ENCODE data around the gene ABCD1. TPM values are rescaled to one million over a fixed set of nuclear protein-coding genes. Genes with fewer than 3 reads are reported as not detected.
A peak's percentile ranks its signal among the peaks of the same experiment; 100 is the strongest.

The ABCD1 gene
- total RNA-seq, 1 donor from 2014 or later: 20.3 TPM

GRCh38 chrX:153771415-153772315, 47.0 kb downstream of the ABCD1 start:
- H3K9me3 Mint-ChIP-seq (ENCODE audit: low read depth): no peaks in the 10 kb centered on the region
- H3K4me3 Mint-ChIP-seq (ENCODE audit: unreplicated experiment): no peak overlapping the region
- no peak overlapping the region for H3K27ac Mint-ChIP-seq (ENCODE audit: unreplicated experiment)
- peak; percentile 93 for DNase-seq (ENCODE audit: low spot score)
- TF ChIP-seq, protein P1, sequence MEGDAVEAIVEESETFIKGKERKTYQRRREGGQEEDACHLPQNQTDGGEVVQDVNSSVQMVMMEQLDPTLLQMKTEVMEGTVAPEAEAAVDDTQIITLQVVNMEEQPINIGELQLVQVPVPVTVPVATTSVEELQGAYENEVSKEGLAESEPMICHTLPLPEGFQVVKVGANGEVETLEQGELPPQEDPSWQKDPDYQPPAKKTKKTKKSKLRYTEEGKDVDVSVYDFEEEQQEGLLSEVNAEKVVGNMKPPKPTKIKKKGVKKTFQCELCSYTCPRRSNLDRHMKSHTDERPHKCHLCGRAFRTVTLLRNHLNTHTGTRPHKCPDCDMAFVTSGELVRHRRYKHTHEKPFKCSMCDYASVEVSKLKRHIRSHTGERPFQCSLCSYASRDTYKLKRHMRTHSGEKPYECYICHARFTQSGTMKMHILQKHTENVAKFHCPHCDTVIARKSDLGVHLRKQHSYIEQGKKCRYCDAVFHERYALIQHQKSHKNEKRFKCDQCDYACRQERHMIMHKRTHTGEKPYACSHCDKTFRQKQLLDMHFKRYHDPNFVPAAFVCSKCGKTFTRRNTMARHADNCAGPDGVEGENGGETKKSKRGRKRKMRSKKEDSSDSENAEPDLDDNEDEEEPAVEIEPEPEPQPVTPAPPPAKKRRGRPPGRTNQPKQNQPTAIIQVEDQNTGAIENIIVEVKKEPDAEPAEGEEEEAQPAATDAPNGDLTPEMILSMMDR (IDR thresholded peaks at IDR 0.05): no peak
- peaks cover 2% of the 10 kb centered on the region for H3K36me3 Mint-ChIP-seq (ENCODE audit: low read depth)
- no peaks in the 10 kb centered on the region for H3K27me3 Mint-ChIP-seq (ENCODE audit: low read depth)
- H3K4me1 Mint-ChIP-seq (ENCODE audit: low read depth): peaks cover 3% of the 10 kb centered on the region

GRCh38 chrX:153772316-153773217, 47.9 kb downstream of the ABCD1 start:
- H3K27me3 Mint-ChIP-seq (ENCODE audit: low read depth): no peaks in the 10 kb centered on the region

GRCh38 chrX:153773218-153773611, 48.6 kb downstream of the ABCD1 start:
- Mint-ChIP-seq H3K27me3 (ENCODE audit: low read depth) (no peaks in the 10 kb centered on the region), H3K36me3 (ENCODE audit: low read depth) (peaks cover 2% of the 10 kb centered on the region), H3K27ac (ENCODE audit: unreplicated experiment) (no peak overlapping the region), H3K9me3 (ENCODE audit: low read depth) (no peaks in the 10 kb centered on the region), H3K4me1 (ENCODE audit: low read depth) (no peaks in the 10 kb centered on the region), H3K4me3 (ENCODE audit: unreplicated experiment) (no peak overlapping the region)
- DNase-seq (ENCODE audit: low spot score): peak; percentile 93
- TF ChIP-seq, protein P1 (IDR thresholded peaks at IDR 0.05): no peak

More at GRCh38 chrX:153772316-153773217, 47.9 kb downstream of the ABCD1 start:
- peak; percentile 88 for DNase-seq (ENCODE audit: low spot score)
- Mint-ChIP-seq H3K4me1 (ENCODE audit: low read depth) (no peaks in the 10 kb centered on the region), H3K4me3 (ENCODE audit: unreplicated experiment) (no peak overlapping the region), H3K27ac (ENCODE audit: unreplicated experiment) (no peak overlapping the region), H3K36me3 (ENCODE audit: low read depth) (peaks cover 2% of the 10 kb centered on the region), H3K9me3 (ENCODE audit: low read depth) (no peaks in the 10 kb centered on the region)
- TF ChIP-seq, protein P1 (IDR thresholded peaks at IDR 0.05): no peak

- TF ChIP-seq, protein P1 (IDR thresholded peaks at IDR 0.05): no peak
- DNase-seq (ENCODE audit: low spot score): peak; percentile 94
- Mint-ChIP-seq H3K4me1 (ENCODE audit: low read depth) (no peaks in the 10 kb centered on the region), H3K27me3 (ENCODE audit: low read depth) (no peaks in the 10 kb centered on the region), H3K36me3 (ENCODE audit: low read depth) (peaks cover 2% of the 10 kb centered on the region), H3K27ac (ENCODE audit: unreplicated experiment) (no peak overlapping the region), H3K4me3 (ENCODE audit: unreplicated experiment) (no peak overlapping the region), H3K9me3 (ENCODE audit: low read depth) (no peaks in the 10 kb centered on the region)
Observed at GRCh38 chrX:153773741-153774575, 49.3 kb downstream of the ABCD1 start.
